Measurements from ENCODE around the gene WDR37. TPM values are rescaled to one million over a fixed set of nuclear protein-coding genes. Genes with fewer than 3 reads are reported as not detected.
A peak's percentile ranks its signal among the peaks of the same experiment; 100 is the strongest.
"Not testable (repeated sequence)": the region's sequence is repeated elsewhere in the genome, so short reads cannot be mapped to it uniquely, and the experiment has no call there.

Gene WDR37
- total RNA-seq (10 to 100 TPM; 46.8 to 49.4 TPM), polyA plus RNA-seq (10 to 100 TPM; 15.9 to 21.6 (median 18.0) TPM), total RNA-seq (41.3 to 88.1 (median 55.7) reads per million in 6 experiments)

DNA sequence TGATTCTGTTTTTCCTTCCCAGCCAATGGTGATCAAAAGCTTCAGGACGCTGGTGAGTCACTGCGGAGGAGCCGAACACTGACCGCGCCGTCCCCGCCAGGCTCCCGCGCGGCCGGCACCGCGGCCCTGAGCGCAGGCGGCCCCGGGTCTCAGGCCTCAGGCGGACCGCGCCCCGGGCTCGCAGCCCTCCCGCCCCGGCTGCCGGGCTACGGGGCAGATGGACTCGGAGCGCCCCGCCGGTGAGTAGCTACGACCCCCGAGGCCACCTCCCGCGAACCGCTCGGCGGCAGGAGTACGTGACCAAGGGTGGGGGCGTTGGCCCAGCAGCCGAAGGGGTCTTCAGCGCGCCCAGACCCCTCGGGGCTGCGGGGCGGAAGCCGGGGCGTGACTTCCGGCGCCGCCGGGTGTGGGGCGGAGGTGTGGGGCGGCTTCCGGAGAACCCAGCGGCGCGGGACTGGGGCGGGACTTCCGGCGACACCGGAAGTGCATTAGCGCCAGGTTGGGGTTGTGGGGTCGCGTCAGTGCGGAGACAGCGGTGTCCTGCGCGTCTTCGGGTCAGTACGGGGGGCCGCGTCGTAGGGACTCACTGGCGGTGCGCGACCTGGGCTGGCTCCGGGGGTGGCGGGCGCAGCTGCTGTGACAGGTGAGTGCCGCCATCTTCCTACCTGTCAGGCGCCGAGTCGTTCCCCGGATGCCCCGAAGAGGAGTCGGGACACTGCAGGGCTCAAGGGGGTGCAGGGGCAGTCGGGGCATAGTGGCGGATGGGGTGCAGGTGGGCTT, at the start of gene WDR37:
Gene WDR37, plus strand, starts transcription at position 60 of the 780 bp plus-strand sequence. CDS start 15,771 bp downstream, outside the sequence.
- Mint-ChIP-seq H3K4me1 (peaks cover 30 to 91% (median 84%) of the 10 kb centered on the region in 4 donors), H3K36me3 (peaks cover 0 to 27% (median 4%) of the 10 kb centered on the region in 3 donors), H3K27me3 (no peaks in the 10 kb centered on the region), H3K27ac (peak within 1 kb of the TSS; percentile 91 to 99 (median 96)), H3K4me3 (peak within 1 kb of the TSS; percentile 91 to 99 (median 96)), H3K9me3 (no peaks in the 10 kb centered on the region)
- ATAC-seq (peak; percentile 87 to 94), DNase-seq (peak; percentile 80 to 92 (median 89))
- POLR2A ChIA-PET, result interaction anchor here (0.7 to 1.3 kb wide), 9 partner anchors 13 to 125 kb away, joined by 3 to 7 read pairs (median 4); partner anchors contain the start of genes GTPBP4 and LARP4B

- Mint-ChIP-seq H3K27ac (no peak overlapping the region), H3K27me3 (no peaks in the 10 kb centered on the region), H3K4me1 (peaks cover 2 to 19% (median 14%) of the 10 kb centered on the region in 4 donors), H3K4me3 (no peak overlapping the region), H3K36me3 (peaks cover 23 to 94% (median 58%) of the 10 kb centered on the region in 3 donors), H3K9me3 (peaks cover 5 to 16% (median 10%) of the 10 kb centered on the region in 9 donors)
- POLR2A ChIA-PET, result no interaction called here
- no peak for ATAC-seq
- no peak for DNase-seq
Measured at GRCh38 chr10:1006573-1006972, 49.6 kb upstream of the WDR37 start.

GRCh38 chr10:1007583-1007982, 48.6 kb upstream of the WDR37 start:
- DNase-seq (no peak), ATAC-seq (no peak)
- POLR2A ChIA-PET, result no interaction called here
- peaks cover 0 to 9% (median 5%) of the 10 kb centered on the region in 9 donors for H3K9me3 Mint-ChIP-seq
- H3K4me1 Mint-ChIP-seq, result peaks cover 2 to 16% (median 15%) of the 10 kb centered on the region in 4 donors
- peaks cover 16 to 94% (median 57%) of the 10 kb centered on the region in 3 donors for H3K36me3 Mint-ChIP-seq
- H3K27ac Mint-ChIP-seq, result peak overlapping the region in 3 of 10 donors; percentile 57 to 75 (median 66)
- H3K4me3 Mint-ChIP-seq, result no peak overlapping the region
- H3K27me3 Mint-ChIP-seq, result no peaks in the 10 kb centered on the region

- DNase-seq (no peak), ATAC-seq (no peak)
- peaks cover 2 to 9% (median 6%) of the 10 kb centered on the region in 4 donors for H3K4me1 Mint-ChIP-seq
- H3K27ac Mint-ChIP-seq, result no peak overlapping the region
- H3K9me3 Mint-ChIP-seq, result no peaks in the 10 kb centered on the region
- H3K27me3 Mint-ChIP-seq, result no peaks in the 10 kb centered on the region
- peaks cover 9 to 94% (median 48%) of the 10 kb centered on the region in 3 donors for H3K36me3 Mint-ChIP-seq
- POLR2A ChIA-PET, result no interaction called here
- H3K4me3 Mint-ChIP-seq, result no peak overlapping the region
Measured at GRCh38 chr10:1009071-1009494, 47.1 kb upstream of the WDR37 start.

DNA sequence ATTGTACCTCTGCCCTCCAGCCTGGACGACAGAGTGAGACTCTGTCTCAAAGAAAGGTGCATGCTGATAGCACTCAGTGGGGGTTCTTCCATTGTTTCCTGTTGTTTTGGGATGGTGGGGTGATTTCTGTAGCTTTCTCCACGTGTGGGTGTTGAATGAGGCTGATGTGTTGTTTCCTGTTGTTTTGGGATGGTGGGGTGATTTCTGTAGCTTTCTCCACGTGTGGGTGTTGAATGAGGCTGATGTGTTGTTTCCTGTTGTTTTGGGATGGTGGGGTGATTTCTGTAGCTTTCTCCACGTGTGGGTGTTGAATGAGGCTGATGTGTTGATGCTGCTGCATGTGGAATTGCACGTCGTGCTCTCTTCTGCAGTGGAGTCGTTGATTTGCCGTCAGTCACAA, 46.2 kb upstream of the WDR37 start:
- ATAC-seq, H3K4me3 Mint-ChIP-seq, POLR2A ChIA-PET, H3K4me1 Mint-ChIP-seq, H3K27me3 Mint-ChIP-seq, H3K9me3 Mint-ChIP-seq: not testable (repeated sequence)
- peak overlapping the region in 5 of 10 donors; percentile 4 to 78 (median 50) for H3K27ac Mint-ChIP-seq
- DNase-seq, result peak in 1 of 10 donors; percentile 9
- peaks cover 9 to 95% (median 51%) of the 10 kb centered on the region in 3 donors for H3K36me3 Mint-ChIP-seq

DNA sequence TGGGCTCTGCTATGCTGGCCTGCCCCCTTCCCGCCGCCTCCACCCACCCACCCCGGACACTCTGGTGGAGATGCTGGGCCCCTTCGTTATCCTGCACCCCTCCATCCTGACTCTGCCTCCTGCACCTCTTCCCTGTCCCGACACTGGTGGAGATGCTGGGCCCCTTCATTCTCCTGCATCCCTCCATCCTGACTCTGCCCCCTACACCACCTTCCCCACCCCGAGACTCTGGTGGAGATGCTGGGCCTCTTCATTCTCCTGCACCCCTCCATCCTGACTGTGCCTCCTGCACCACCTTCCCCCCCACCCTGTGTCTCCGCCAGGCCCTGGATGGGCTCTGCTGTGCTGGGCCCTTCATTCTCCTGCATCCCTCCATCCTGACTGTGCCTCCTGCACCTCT, 45.5 kb upstream of the WDR37 start:
- peak overlapping the region in 2 of 10 donors; percentile 71 to 72 for H3K27ac Mint-ChIP-seq
- no peak for ATAC-seq

GRCh38 chr10:1011696-1012095, 44.5 kb upstream of the WDR37 start:
- POLR2A ChIA-PET, result no interaction called here
- H3K4me3 Mint-ChIP-seq, result no peak overlapping the region
- no peaks in the 10 kb centered on the region for H3K9me3 Mint-ChIP-seq

More for the DNA sequence above, 45.5 kb upstream of the WDR37 start:
- Mint-ChIP-seq H3K36me3 (peaks cover 9 to 91% (median 47%) of the 10 kb centered on the region in 3 donors), H3K9me3 (no peaks in the 10 kb centered on the region), H3K27me3 (no peaks in the 10 kb centered on the region), H3K4me3 (no peak overlapping the region), H3K4me1 (peaks cover 2 to 7% (median 6%) of the 10 kb centered on the region in 4 donors)
- no peak for DNase-seq
- POLR2A ChIA-PET, result no interaction called here

DNA sequence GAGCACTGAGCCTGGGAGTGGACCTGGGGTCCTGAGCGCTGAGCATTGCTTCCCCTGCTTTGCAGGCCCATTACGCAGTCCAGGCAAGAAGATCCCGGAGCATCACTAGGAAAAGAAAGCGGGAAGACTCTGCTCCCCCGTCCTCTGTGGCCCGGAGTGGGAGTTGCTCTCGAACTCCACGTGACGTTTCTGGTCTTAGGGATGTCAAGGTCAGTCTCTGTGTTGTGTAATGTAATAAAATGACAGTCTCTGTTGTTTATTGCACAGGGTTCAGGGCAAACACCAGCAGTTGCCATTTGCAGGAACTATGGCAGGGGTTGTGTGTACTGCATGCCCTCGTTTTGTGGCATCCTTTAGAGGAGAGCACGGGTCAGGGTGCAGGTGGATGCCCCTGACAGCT, 40.5 kb upstream of the WDR37 start:
- H3K36me3 Mint-ChIP-seq, result peaks cover 9 to 94% (median 47%) of the 10 kb centered on the region in 3 donors
- H3K27me3 Mint-ChIP-seq, result no peaks in the 10 kb centered on the region
- peaks cover 0 to 6% (median under 1%) of the 10 kb centered on the region in 4 donors for H3K4me1 Mint-ChIP-seq
- H3K27ac Mint-ChIP-seq, result no peak overlapping the region
- DNase-seq (no peak), ATAC-seq (no peak)
- no peak overlapping the region for H3K4me3 Mint-ChIP-seq
- POLR2A ChIA-PET, result no interaction called here
- H3K9me3 Mint-ChIP-seq, result no peaks in the 10 kb centered on the region

More at GRCh38 chr10:1011696-1012095, 44.5 kb upstream of the WDR37 start:
- H3K36me3 Mint-ChIP-seq, result peaks cover 9 to 91% (median 49%) of the 10 kb centered on the region in 3 donors
- peaks cover 2 to 7% (median 6%) of the 10 kb centered on the region in 4 donors for H3K4me1 Mint-ChIP-seq
- no peak for ATAC-seq
- H3K27me3 Mint-ChIP-seq, result no peaks in the 10 kb centered on the region
- no peak for DNase-seq
- H3K27ac Mint-ChIP-seq, result peak overlapping the region in 2 of 10 donors; percentile 34 to 52

DNA sequence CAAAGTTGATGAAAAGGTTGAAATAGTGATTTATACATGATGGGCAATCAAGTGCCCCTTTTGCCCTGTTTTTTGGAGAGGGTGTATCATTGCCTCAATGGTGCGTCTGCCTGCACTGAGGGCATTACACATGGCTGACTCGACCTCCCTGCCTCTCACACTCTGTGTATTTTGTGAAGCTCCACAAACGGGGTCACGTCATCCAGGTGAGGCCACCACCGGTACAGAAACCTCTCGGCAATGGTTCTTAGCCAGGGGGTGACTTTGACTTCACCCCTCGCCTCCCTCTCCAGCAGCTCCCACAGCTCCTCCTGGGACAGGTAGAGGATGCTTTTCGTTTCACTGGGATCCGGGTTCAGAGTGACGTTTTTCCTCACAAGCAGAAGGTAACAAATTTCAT, 36.8 kb upstream of the WDR37 start:
- peaks cover 0 to 3% (median 0%) of the 10 kb centered on the region in 4 donors for H3K4me1 Mint-ChIP-seq
- no peaks in the 10 kb centered on the region for H3K27me3 Mint-ChIP-seq
- DNase-seq (no peak), ATAC-seq (no peak)
- H3K9me3 Mint-ChIP-seq, result no peaks in the 10 kb centered on the region
- peaks cover 5 to 58% (median 29%) of the 10 kb centered on the region in 3 donors for H3K36me3 Mint-ChIP-seq
- POLR2A ChIA-PET, result no interaction called here
- no peak overlapping the region for H3K4me3 Mint-ChIP-seq
- H3K27ac Mint-ChIP-seq, result peak overlapping the region in 4 of 10 donors; percentile 10 to 67 (median 43)

DNA sequence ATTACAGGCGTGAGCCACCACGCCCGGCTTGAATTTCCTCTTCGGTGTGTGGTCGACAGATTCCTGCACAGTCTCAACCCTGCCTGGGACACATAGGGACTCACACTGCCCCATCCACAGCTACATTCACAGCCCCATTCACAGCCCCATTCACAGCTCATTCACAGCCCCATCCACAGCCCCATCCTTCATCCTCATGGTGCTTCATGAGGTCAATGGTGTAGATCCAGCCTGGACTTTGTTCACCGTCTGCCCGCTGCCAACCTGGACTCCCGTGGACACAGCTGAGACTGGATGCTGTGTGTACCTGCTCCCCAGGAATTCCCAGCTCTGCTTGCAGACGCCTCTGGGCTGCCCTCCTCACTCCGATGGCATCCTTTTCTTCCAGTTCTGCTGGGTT, 35.7 kb upstream of the WDR37 start:
- Mint-ChIP-seq H3K4me1 (peaks cover 0 to 3% (median 0%) of the 10 kb centered on the region in 4 donors), H3K4me3 (no peak overlapping the region), H3K27me3 (no peaks in the 10 kb centered on the region), H3K36me3 (peaks cover 5 to 52% (median 26%) of the 10 kb centered on the region in 3 donors), H3K9me3 (no peaks in the 10 kb centered on the region), H3K27ac (peak overlapping the region in 3 of 10 donors; percentile 9 to 67 (median 60))
- ATAC-seq, result no peak
- no peak for DNase-seq
- POLR2A ChIA-PET, result interaction anchor here (1.4 kb wide), 1 partner anchor 43 kb away, joined by 3 read pairs; no protein-coding TSS in a partner anchor

GRCh38 chr10:1020958-1021357, 35.2 kb upstream of the WDR37 start:
- Mint-ChIP-seq H3K4me1 (peaks cover 0 to 3% (median 0%) of the 10 kb centered on the region in 4 donors), H3K36me3 (peaks cover 5 to 48% (median 23%) of the 10 kb centered on the region in 3 donors), H3K27ac (peak overlapping the region in 1 of 10 donors; percentile 41), H3K9me3 (no peaks in the 10 kb centered on the region), H3K4me3 (no peak overlapping the region), H3K27me3 (no peaks in the 10 kb centered on the region)
- no peak for ATAC-seq
- no peak for DNase-seq
- POLR2A ChIA-PET, result interaction anchor here (0.9 to 1.4 kb wide), 2 partner anchors 27 to 42 kb away, joined by 3 read pairs; no protein-coding TSS in a partner anchor

DNA sequence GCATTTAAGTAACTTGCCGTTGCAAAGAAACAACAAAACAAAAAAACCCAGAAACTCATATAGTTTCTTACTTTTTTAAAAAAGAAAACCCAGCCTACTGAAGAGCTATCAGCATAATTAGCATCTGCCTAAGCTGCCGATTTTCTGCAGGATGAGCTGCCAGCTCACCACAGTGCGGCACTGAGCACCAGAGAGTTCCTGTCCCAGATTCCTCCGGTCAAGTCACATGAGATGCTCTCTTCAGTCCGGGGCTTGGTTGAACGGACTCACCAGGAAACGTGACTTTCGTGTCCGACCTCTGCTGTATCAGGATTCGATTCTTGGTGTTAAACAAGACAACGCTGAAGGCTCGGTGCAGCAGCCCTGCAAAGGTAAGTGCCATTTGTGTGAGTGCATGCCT, 33.8 kb upstream of the WDR37 start:
- peaks cover 0 to 3% (median 0%) of the 10 kb centered on the region in 4 donors for H3K4me1 Mint-ChIP-seq
- peaks cover 0 to 34% (median 12%) of the 10 kb centered on the region in 3 donors for H3K36me3 Mint-ChIP-seq
- no peak overlapping the region for H3K27ac Mint-ChIP-seq
- H3K27me3 Mint-ChIP-seq, result no peaks in the 10 kb centered on the region
- no peak overlapping the region for H3K4me3 Mint-ChIP-seq
- POLR2A ChIA-PET, result no interaction called here
- DNase-seq, result no peak
- H3K9me3 Mint-ChIP-seq, result no peaks in the 10 kb centered on the region
- no peak for ATAC-seq

DNA sequence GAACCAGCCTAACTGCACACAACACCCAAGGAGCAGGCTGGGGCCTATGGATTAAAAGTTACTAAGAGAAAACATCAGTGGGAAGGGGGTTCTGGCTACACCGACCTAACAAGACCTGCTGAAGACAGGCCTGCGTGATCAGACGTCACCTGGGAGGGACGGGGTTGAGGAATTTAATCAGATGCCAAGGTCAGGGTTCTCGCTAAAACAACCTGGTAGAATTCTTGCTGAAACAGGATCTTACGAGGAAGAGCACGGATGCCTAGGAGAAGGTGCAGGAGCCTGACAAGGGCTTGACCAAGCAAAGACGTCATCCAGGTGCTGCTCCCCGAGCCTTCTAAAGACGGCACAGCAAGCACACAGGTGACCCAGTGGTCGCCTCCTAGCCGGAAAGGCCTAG, 32.1 kb upstream of the WDR37 start:
- Mint-ChIP-seq H3K9me3 (no peaks in the 10 kb centered on the region), H3K4me3 (no peak overlapping the region), H3K36me3 (peaks cover 0 to 17% (median 1%) of the 10 kb centered on the region in 3 donors), H3K4me1 (peaks cover 0 to 3% (median 0%) of the 10 kb centered on the region in 4 donors), H3K27ac (peak overlapping the region in 1 of 10 donors; percentile 20), H3K27me3 (no peaks in the 10 kb centered on the region)
- DNase-seq (no peak), ATAC-seq (no peak)
- POLR2A ChIA-PET, result no interaction called here
